Astrocyte of the cerebellum (primary cell): ENCODE results near the gene PIH1D2.
"Not testable (repeated sequence)": the region's sequence is repeated elsewhere in the genome, so short reads cannot be mapped to it uniquely, and the experiment has no call there.

Experiments
- DNase-seq: peaks from one replicate; pipeline ENCODE4 v3.0.0-alpha.2; 2011; ENCODE audit warnings: low read depth
- H3K4me3 ChIP-seq: 2 replicates; pipeline ENCODE4 v1.5.1; 2011; ENCODE audit warnings: mild to moderate bottlenecking, low read depth, low read length, moderate library complexity
- CTCF ChIP-seq: IDR thresholded peaks from 2 replicates; pipeline ENCODE4 v1.5.1; 2012; ENCODE audit warnings: low read length, low read depth, moderate library complexity, mild to moderate bottlenecking; ENCODE audit errors: missing control alignments
- in situ Hi-C: cut with HindIII; loops from 2 replicates; pipeline ENCODE4 v1.10.0; 2017; ENCODE audit warnings: low sequenced_read_pairs

Gene PIH1D2

DNA sequence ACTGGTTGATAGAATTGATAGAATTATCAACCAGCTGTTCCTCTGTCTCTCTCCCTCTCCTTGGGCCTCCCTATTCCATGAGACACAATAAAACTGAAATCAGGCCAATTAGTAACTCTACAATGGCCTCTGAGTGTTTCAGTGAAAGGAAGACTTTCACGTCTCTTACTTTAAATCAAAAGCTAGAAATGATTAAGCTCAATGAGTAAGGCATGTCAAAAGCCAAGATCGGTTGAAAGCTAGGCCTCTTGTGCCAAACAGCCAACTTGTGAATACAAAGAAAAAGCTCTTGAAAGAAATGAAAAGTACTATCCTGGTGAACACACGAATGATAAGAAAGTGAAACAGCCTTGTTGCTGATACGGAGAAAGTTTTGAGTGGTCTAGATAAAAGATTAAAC lies 16.6 kb downstream of the PIH1D2 start:
- in situ Hi-C loops = loop anchor here (5.0 kb wide), 1 partner anchor 35 kb away; no protein-coding TSS in a partner anchor
- DNase-seq = no peak
- no peak overlapping the region for H3K4me3 ChIP-seq
- TF ChIP-seq CTCF = no peak

DNA sequence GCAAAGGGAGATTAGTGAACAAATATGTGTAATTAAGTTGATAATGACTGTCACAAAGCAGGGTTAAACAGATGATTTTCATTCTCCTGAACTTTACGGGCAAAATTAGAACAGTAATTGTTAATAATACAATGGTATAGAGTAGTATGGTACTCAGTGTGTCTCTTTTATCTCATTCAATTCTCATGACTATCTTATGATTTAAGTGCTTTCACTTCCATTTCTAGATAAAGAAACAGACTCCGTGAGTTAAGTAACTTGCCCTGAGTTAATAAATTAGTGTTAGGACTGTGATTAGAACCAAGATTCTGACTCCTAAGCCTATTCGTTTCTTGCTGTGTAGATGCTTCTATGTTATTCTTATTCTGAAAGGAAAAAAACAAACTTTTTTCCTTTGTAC lies 22.0 kb downstream of the PIH1D2 start:
- no peak for DNase-seq
- in situ Hi-C loops = no loop called here
- H3K4me3 ChIP-seq = no peak overlapping the region
- no peak for TF ChIP-seq CTCF

DNA sequence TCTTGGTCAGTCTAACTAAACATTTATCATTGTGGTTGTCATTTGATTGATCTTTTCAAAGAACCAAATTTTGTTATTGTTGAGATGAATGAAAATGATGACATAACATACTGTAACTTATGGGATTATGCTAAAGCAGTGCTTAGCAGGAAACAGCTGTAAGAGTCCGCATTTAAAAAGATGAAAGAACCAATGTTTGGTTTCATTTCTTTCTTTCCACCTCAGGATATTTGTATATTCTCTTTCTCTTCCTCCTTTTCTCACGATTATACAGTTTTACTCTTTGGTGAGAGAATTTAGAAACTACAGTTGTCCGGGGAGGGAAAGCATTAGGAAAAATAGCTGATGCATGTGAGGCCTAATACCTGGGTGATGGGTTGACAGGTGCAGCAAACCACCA lies 23.1 kb downstream of the PIH1D2 start:
- H3K4me3 ChIP-seq = no peak overlapping the region
- DNase-seq = no peak
- TF ChIP-seq CTCF = no peak
- in situ Hi-C loops = no loop called here

DNA sequence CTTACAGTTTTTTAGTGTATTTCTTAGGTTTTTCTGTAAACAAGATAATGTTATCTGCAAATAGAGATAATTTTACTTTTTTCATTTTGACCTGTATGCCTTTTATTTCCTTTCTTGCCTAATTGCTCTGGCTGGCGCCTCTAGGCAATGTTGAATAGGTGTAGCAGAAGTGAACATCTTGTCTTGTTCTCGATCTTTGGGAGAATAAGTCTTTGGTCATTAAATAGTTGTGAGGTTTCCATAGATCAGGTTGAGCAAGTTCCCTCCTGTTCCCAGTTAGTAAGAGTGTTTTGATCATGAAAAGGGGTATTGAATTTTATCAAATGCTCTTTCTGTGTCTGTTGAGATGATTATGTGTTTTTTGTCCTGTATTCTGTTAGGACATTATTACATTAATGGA lies 24.0 kb downstream of the PIH1D2 start:
- in situ Hi-C loops = no loop called here
- DNase-seq = no peak
- H3K4me3 ChIP-seq = no peak overlapping the region
- TF ChIP-seq CTCF = no peak

DNA sequence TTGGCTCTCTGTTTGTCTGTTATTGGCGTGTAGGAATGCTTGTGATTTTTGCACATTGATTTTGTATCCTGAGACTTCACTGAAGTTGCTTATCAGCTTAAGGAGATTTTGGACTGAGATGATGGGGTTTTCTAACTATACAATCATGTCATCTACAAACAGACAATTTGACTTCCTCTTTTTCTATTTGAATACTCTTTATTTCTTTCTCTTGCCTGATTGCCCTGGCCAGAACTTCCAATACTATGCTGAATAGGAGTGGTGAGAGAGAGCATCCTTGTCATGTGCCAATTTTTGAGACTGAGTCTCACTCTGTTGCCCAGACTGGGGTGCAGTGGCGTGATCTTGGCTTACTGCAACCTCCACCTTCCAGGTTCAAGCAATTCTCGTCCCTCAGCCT lies 25.6 kb downstream of the PIH1D2 start:
- DNase-seq, in situ Hi-C loops, H3K4me3 ChIP-seq: not testable (repeated sequence)

- DNase-seq, in situ Hi-C loops, H3K4me3 ChIP-seq: not testable (repeated sequence)
Observed at GRCh38 chr11:112046647-112047046, 27.2 kb downstream of the PIH1D2 start.

DNA sequence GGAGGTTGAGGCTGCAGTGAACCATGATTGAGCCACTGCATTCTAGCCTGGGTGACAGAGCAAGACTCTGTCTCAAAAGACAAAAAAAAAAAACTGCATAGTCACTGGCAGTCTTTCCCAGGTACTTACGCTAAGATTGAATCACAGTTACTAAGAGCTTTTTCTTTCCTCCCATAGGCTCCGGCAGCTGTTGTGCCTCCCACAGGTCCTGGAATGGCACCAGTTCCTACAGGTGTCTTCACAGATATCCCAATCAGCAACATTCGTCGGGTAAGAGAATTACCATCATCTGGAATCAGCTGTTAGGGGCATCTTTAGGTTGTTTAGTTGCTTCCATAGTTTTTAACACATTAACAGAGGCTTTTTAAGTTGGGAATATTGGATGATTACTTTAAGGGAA lies 28.9 kb downstream of the PIH1D2 start:
- DNase-seq = no peak
- no peak for TF ChIP-seq CTCF
- in situ Hi-C loops = no loop called here
- no peak overlapping the region for H3K4me3 ChIP-seq

DNA sequence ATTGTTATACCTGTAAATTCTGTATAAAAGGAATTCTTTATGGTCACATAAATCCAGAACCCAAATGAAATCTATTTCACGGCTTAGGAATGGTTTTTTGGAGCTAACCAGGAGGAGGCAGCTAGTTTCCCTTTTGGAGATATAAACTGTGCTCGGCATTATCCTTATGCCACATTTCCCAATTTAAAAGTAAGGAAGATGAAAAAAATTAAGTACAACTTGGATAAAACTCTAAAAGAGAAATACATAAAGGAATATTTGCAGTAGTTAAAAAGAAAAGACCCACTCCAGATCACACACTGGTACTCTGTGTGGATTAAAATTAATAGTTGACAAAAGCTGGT lies 30.9 kb downstream of the PIH1D2 start:
- in situ Hi-C loops = no loop called here
- H3K4me3 ChIP-seq = no peak overlapping the region
- no peak for TF ChIP-seq CTCF
- DNase-seq = no peak
